HG03565 (cell line): Measurements from ENCODE around the gene PER1.
"Not testable (repeated sequence)": the region's sequence is repeated elsewhere in the genome, so short reads cannot be mapped to it uniquely, and the experiment has no call there.

Experiments used
- ATAC-seq: cut with Tn5 transposase; IDR thresholded peaks from one replicate; pipeline ENCODE4 v1.9.1; 2021; ENCODE audit warnings: mild to moderate bottlenecking, moderate library complexity; ENCODE audit not compliant: unreplicated experiment

Gene PER1

GRCh38 chr17:8173056-8173870 is 21.1 kb upstream of the PER1 start:
- peak; percentile 69 for ATAC-seq

DNA sequence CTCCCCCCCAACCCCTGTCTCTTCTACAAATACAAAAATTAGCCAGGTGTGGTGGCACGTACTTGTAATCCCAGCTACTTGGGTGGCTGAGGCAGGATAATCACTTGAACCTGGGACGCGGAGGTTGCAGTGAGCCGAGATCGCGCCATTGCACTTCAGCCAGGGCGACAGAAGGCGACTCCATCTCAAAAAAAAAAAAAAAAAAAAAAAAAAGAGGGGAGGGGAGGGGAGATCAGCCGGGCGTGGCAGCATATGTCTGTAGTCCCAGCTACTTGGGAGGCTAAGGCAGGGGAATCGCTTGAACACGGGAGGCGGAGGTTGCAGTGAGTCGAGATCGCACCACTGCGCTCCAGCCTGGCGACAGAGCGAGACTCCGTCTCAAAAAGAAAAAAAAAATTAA is 18.0 kb upstream of the PER1 start:
- ATAC-seq, result not testable (repeated sequence)

DNA sequence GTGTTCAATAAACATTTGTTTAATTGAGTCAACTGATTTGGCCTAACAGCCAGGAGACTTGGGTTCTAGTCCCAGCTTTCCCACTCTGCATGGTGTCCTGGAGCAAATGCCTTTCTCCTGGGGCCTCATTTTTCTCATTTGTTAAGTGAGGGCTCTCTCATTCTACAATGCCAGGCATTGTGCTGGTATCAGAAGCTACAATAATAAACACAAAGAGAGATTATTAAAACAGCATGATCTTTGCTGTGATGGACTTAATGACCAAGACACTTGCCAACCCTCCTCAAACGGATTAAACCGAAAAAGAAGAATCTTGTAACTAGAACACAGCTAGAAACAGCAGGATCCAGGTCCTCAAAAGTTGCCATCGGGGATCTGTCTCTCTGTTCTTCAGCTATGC is 15.3 kb upstream of the PER1 start:
- ATAC-seq, result no peak

GRCh38 chr17:8166731-8167130 is 14.5 kb upstream of the PER1 start:
- no peak for ATAC-seq

GRCh38 chr17:8164815-8165131 is 12.6 kb upstream of the PER1 start:
- no peak for ATAC-seq

DNA sequence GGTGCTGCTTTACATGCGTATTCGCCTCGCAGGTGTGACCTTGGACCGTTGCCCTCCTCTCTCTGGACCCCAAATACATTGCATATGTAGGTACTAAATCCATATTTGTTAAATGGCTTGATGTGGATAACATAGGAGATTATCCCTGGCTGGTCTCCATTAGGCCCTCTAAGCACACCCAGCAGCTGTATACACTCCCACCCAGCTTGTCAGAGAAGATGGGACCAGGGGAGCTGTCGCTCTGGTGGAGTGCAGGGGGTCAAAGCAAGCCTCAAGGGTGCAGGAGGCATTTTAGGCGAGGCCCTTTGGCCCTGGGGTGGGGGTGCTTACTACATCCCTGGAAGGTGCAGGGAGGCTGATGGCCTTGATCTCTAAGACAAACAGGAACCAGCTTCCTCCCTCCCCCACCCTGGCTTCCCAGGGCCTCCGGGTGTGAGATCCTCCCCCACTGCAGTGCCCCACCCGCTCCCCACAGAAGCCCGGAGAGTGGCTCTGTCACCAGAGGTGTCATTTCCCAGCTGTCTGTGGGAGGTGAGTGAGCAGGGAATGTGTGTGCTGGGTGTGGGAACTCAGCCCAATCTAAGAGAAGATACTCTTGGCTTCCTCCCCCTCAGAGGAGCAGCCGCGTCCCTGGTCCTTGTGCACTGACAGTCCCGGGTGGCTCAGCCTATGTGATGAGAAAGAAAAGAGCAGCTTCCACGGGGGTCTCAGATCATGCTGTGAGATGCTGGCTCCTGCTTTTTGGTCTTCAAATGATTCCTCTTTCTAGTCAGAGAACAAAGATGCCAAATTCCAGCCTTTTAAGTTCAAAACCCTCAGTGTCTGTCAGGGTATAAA is 12.0 kb upstream of the PER1 start:
- ATAC-seq, result no peak

DNA sequence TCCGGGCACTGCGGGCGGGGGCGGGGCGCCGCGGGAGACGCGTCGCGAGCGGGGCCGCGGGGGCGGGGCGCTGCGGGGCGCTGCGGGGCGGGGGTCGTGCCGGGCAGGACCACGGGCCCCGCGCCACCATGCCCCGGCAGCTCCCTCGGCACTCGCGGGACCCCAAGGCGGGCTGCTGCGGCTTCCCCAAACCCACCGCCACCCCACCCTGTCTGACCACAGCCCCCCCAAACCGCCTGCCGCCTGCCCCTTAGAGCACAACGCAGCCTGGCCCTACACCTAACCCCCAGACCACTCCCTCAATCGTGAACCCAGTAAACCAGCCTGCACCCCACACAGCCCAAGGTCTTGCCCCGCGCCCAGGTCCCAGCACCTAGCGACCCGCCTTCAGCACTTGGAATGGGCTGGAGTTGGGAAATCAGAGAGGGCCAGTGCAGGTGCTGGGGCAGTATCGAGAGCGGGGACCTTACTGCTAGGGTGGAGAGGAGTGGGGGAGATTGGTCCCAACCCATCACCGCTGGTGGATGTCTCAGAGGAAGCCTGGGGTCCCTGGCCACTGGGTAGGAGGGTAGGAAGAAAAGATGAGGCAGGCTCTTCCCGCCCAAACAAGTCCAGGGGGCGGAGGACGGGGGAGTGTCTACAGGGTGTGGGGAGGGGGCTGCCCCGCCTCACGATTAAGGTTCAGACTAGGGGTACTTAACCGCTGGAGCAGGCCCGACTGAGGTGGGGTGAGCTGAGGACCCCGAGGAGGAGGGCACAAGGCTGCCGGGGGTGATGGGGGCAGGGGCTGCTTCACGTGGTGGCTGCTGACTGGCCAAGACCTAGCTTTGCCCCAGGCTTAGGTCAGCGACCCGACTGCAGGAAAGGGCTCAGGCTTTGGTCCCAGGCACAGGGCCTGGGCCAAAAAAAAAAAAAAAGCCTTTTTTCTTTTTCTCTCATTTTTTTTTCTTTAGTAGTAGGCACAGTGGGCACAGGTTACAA is 11.1 kb upstream of the PER1 start:
- ATAC-seq, result no peak

DNA sequence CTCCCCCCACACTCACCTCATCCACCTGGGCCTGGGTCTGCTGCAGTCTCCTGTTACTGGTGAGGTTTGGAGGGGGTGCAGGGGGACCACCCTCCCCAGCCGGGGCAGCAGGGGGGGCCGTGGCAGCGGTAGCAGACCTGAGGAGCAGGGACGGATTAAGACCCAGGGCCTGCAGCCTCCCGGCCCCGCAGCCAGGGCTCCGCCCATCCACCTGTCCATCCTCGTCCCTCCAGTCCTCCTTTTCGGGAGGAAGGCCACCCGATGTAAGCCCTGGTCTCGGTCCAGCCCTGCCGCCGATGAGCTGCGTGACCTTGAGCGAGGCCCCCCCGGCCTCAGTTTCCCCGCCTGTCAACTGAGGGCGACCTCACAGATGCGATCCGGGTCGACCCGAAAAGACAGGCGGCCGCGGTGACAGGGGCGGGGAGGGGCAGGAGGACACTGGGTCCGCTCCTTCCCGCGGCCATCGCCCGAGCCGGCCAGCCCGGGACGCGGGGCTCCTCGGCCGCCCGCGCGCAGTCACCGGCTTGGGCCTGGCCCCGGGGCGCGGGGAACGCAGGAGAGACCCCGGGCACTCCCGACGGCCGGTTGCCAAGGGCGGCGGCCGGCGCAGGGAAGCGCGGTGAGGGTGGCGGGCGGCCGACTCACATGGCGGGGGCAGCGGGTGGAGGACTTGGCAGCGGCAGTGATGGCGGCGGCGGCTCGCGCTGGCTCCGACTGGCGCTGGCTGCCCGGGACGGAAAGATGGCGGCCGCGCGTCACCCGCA is 10.2 kb upstream of the PER1 start, which contains the start of gene VAMP2:
Gene VAMP2, minus strand, starts transcription at position 716 of the 764 bp plus-strand sequence. Its CDS starts 69 bp downstream, at position 647.
- no peak for ATAC-seq

GRCh38 chr17:8161289-8162232 is 9.4 kb upstream of the PER1 start:
- no peak for ATAC-seq

GRCh38 chr17:8160741-8161221 is 8.6 kb upstream of the PER1 start:
- ATAC-seq, result no peak

- ATAC-seq, result no peak
Measured at GRCh38 chr17:8160224-8160577, 8.0 kb upstream of the PER1 start.

DNA sequence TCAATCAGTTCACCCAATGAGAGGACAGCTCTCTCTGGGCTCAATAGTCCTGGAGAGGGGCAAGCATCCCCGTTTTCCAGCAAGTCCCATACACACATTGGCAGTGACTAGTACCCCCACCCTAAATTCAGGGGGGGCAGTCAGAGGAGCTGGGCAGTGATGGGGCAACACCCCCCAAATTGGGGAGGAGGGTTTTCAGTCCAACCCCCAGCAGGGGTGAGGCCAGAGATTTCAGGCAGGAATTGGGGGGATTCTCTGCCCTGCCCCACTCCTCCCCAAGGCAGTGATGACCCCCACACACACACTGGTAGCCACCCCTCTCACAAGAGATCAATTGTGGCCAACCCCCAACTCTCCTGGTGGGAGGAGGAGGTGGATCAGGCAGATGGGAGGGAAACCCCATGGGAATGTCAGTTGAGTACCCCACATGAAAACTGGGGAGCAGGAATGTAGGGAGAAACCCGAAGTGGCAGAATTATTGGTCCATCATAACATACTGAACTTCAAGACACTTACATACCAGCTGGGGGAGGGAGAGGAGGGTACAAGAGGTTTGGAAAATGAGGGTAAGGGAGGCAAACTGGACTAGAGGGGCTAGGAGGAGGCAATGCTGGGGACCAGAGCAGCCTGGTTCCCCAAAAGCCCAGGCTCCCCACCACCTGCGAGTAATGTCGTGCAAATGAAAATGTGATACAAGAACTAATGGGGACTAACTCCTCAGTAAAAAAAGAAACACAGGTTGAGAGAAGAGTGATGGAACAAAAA is 7.4 kb upstream of the PER1 start:
- no peak for ATAC-seq

DNA sequence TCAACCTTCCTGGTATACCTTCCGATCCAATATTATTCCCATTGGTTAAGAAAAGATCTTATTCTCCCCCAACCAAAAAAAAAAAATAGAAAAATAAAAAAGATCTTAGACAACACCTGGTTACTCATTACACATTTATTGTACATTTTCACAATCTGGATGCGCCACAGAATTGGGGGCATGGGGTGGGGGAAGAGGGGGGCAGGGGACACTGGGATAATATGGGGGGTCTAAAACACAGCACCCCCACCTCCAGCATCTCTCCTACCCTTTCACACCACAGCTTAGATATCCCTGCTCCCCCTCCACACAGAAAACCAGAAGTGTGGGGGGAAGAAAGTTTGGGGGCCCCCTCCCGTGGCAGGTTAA is 6.8 kb upstream of the PER1 start:
- ATAC-seq, result no peak

DNA sequence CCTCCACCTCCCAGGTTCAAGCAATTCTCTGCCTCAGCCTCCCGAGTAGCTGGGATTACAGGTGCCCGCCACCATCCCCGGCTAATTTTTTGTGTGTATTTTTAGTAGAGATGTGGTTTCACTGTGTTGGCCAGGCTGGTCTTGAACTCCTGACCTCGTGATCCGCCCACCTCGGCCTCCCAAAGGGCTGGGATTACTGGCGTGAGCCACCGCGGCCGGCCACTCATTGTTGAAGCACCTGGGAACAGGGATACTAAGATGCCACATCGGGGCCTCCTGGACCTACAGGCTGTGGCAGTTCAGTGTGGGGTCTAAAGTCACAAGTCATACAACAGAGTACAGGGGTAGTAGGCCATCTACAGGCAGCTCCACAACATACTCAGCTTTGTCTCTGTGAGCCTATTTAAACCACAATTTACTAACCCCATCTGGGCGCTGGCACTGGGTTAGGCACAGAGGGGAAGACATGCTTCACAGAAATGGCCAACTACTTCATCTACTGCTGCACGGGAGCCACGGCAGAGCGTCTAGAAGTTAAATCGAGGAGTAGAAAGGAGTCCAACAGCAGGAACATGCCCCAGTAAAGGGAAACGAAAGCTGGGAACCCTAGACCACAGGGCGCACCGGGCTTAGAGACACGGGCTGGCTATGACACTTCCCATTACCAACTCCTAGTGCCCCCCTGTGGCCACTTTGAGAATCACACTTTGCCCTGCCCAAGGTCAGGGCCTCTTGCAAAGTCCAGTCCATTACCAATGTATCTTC is 6.2 kb upstream of the PER1 start:
- no peak for ATAC-seq

DNA sequence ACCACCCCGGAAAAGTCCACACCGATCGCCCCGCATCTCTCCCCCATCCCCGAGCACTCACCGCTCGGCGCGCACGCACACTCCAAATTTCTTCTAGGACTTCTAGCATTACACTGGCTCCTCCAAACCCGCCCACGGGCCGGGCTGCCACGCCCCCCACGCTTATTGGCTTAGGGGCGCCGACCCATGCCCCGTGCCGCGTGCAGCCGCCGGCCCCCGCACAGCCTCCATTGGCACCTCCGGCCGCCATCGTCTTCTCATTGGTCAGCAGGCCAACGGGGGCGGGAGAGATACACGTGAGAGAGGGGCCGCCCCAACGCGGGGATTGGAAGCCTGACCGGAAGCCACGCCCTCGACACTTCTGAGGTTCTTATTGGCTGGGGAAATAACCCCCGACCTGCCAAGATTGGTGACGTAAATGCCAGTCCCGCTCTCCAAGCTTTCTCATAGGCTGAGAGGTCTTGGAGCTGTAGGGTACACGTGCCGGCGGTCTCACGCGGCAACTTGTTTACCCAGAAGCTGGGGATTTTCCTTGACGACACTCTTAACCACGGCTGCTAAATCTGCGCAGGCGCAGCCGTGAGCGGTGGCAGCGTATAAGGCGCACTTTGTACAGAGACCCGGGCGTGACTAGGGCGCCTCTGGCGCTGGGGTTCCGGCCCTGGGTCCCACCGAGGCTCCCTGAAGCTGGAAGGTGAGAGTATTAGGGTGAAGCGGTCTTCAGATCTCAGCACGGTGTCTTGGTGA is 4.2 kb upstream of the PER1 start:
- peak; percentile 64 for ATAC-seq

DNA sequence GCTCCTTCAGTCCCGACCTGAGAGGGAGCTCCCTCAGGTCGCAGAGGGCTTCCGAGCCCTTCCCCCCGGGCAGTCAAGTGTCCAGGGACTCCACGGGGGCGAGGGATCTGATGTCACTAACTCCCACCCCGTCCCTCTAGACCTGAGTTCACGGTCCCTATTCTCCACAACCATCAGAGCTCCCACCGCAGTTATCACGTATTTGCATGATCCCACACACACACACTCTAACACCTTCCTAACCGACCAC is 3.7 kb upstream of the PER1 start:
- ATAC-seq, result no peak

- no peak for ATAC-seq
Measured at GRCh38 chr17:8155231-8155995, 3.2 kb upstream of the PER1 start.
